T follicular helper cell (primary cell): ENCODE data around the gene CKAP4.
A peak's percentile ranks its signal among the peaks of the same experiment; 100 is the strongest.

Source experiments
- DNase-seq: peaks from one replicate; pipeline ENCODE4 v3.0.0-alpha.2; 2020; ENCODE audit warnings: low read depth

CKAP4 gene

DNA sequence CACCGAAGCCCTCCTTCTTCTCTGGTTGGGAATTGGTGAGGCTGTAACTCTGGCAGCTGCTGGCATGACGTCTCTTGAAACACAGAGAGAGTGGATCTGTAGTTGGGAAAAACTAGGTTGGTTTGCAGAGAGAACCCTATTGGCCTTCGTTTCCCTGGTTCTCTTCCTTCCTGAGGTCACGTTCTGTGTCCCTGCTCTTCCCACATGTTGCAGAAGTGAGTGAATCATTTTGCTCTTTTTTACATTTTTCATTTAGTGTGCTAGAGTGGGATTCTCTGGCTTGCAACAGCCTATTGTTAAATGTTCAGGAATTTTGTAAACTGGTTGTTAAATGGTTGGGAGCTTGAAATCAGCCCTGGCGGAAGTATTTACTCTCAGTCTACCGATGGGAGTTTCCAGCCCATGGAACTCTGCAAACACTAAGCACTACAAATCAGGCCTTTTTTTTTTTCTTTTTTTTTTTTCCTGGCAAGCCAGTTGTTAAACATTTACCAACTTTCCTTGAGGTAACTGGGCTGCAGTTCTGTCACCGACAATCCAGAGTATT is 26.8 kb upstream of the CKAP4 start:
- no peak for DNase-seq

- DNase-seq = no peak
These were observed 26.2 kb upstream of the CKAP4 start for GRCh38 chr12:106274012-106274411.

DNA sequence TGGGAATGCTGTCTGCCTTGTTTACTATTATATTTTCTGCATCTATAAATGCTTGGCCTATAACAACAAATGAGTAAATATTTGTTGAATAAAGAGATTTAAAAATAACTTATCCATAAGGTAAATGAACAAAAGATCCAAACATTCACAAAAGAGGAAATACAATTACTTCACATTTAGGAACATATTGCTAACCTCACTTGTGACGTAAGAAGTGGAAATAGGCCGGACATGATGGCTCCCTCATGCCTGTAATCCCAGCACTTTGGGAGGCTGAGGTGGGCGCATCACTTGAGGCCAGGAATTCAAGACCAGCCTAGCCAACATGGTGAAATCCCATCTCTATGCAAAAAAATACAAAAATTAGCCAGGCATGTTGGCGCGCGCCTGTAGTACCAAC is 25.7 kb upstream of the CKAP4 start:
- no peak for DNase-seq

DNA sequence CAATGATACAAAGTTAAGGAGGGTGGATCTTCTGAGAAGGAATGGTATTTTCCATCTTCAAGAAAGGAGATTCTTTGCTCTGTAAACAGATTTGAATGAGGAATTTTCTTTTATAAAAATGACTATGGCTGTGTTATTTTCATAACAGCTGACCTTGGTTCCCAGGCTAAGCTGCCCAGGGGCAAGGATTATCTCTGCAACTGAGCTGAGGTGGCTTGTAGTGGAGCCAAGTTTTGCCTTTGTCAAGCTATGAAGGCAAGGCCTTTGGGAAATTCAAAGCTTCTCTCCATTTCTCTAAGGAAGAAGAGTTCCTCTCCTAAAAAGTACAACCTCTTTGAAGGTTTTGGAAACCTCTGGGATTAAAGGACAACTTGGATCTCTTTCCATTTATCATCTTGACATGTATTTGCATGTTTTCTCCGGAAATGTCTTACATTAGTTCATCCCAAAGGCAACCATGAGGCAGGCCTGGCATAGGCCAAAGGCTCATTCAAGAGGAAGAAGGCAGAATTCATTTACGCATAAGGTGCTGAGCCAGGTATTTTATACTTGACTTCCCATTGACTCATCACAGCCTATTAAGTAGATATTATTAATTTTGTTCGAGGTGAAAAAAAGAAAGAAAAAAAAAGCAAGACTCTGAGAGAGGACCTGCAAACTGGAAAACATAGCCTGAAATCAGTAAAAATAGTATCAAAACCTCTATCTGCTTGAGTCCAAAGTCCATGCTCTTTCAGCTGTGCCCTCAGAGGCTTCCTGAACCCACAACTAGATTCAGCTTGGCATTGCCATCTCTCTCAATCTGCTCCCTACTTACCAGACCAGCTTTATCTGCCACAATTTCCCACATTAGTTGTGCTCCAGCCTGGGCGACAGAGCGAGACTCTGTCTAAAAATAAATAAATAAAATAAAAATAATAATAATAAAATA is 24.0 kb upstream of the CKAP4 start:
- no peak for DNase-seq

GRCh38 chr12:106269150-106269771 is 21.4 kb upstream of the CKAP4 start:
- no peak for DNase-seq

DNA sequence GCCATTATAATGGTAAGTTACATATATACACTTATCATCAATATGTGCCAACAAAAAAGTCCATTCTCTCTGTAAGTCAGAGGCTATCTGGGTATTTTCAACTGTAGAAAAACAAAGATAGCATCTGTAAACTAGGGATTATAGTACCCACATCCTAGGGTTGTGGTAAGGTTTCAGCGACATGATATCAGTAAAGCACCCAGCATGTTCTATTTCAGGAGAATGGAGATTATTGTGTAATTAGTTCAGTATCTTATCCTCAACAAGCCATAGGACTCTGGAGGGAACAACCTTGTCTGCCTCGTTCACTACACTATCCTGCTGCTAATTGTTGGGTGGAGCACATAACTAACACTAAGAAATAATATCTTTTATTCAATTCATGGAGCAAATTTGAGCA is 19.7 kb upstream of the CKAP4 start:
- no peak for DNase-seq

GRCh38 chr12:106265116-106265515 is 17.3 kb upstream of the CKAP4 start:
- DNase-seq = no peak

DNA sequence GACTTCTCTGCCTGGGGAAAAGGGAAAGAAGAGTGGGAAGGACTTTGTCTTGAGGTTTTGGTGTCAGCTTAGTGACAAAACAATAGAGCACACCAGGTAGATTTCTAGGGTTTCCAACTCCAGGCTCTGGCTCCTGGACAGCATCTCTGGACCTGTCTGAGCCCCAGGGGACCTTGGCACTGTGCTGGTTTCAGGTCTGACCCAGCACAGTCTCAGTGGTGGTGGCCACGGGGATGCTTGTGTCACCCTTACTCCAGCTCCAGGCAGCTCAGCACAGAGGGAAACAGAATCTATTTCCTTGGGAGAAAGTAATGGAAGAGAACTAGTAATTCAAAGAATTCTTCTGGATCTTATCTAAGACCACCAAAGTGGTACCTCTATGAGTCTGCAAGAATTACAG is 11.1 kb upstream of the CKAP4 start:
- no peak for DNase-seq

- DNase-seq = no peak
These were observed 10.4 kb upstream of the CKAP4 start for GRCh38 chr12:106258226-106258625.

- no peak for DNase-seq
These were observed 8.7 kb upstream of the CKAP4 start for GRCh38 chr12:106256524-106256923.

DNA sequence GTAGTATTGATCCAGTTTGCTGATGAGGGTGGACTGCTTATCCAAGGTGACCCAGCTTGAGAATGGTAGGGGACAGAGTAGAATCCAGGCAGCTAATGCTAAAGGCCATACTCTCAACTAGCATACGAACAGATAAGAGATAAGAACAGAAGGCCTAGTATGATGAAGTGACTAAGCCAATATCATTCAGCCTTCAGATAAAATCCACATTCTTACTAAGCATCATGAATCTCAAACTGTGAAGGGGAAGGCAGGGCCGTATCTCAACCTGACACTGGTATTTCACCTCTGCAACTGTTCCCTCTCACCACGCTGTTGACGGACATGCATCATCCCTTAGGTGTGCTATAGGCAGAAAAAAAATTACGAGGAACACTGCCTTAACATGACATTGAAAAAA is 8.1 kb upstream of the CKAP4 start:
- DNase-seq = no peak

DNA sequence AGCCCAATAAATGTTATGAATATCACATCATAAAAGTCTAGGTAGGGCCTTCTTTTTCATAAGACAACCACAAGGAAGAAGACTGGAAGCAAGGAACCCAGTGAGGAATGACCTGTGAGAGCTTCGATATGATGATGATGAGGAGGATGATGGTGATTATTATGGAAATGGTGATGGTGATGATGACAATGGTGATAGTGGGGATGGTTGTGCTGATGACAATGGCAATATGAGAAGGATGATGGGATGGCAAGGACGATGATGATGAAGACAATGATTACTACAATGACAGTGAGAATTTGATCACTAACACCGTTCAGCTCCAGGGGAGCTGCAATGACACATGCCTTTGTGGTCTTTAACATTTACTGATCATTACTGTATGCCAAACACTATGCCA is 7.7 kb upstream of the CKAP4 start:
- no peak for DNase-seq

DNA sequence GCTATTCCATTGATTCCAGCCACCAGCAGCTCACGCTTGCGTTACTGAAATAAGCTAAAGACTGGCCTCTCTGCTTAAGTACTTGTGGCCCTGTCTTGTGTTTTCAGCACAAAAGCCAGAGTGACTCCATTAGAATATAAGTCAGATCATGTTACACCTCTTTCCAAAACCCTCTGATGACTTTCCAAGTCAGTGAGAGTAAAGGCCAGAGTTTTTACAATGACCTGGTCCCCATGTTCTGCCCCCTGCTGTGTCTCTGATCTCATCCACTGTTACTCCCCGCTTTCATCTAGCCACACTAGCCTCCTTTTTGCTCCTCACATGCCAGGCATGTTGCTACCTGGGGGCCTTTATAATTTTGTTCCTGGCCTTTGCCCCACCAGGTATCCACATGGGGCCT is 6.9 kb upstream of the CKAP4 start:
- no peak for DNase-seq

DNA sequence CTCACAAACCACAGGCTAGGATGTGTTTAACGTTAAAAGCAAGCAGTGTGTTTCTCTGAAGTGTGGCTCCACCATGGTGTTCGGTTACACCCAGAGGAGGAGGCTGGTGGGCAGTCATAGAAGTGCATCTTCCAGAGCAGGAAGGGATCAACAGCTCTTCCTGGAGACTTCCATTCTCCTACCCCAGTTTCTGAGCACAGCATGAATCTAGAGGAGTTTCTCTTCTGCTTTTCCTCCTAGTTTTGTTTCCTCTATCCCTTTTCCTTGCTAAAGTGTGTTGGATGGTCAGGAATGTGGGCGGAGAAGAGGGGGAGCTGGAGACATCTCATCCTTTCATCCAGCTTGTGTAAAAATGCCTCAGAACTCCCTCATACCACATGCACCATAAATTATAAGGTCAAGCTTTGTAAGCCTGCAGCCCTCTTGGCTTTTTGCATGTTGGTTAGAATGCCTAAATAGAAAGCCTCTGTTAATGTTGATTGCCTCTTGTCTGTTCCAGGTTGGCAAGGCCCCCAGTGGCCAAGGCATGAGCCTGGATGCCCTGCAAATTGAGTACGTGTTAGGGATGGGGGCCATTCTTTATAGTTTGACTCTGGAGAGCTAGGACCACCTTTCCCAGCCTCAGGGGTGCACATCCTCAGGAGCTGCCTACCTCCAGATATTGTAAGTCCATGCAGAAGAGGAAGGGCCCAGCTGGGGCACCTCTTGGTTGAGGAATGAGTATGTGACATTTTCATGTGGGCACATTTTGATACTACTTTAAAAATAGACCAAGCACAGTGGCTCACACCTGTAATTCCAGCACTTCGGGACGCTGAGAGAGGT is 4.0 kb upstream of the CKAP4 start:
- DNase-seq = no peak

- DNase-seq = no peak
These were observed 1.8 kb upstream of the CKAP4 start for GRCh38 chr12:106249411-106250135.

DNA sequence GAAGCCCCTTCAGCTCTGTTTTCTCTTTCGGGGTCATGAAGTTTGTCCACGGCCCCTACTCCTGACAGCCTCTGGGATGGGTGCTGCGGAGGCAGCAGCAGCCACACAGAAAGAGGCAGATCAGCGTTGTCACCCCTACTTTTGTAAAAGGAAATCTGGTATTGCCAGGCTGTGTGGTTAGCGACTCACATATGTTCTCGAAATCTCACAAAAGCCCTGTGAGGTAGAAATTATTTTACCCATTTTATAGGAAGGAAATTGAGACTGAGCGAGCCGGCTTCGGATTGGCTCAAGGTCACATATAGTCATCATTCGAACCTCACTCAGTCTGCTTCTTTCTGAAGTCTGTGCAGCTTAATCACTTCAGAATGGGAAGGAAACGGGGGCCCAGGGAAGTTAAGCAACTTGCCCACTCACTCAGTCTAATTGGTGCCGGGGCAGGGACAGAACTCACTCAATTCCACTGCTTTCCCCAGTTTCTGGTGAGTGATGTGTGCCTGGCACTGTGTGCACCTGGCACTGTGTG is 1.1 kb upstream of the CKAP4 start:
- DNase-seq = no peak

DNA sequence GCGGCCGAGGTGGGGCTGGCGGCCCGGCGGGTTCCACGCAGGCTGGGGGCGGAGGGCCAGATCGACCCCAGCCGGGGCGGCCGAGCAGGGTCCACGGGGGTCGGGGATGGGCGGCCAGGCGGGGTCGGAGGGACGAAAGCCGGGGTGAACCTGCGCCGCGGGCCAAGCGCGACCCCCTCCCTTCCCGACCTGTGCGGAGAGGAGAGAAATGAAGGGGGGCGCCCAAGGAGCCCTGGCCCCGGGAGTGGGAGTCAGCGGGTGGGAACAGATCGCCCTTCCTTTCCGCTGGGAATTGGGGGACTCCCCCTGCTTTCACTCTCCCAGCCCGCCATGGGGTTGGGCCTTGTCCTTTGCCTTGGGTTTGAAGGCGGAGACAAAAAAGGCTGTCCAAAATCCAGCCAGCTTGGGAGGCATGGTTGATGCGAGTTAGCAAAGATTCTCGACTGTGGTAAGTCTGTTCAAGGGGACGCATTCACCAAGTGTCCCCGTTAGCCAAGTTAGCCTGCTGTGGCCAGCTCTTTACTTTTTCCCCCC is 559 bp upstream of the CKAP4 start:
- DNase-seq = no peak

DNA sequence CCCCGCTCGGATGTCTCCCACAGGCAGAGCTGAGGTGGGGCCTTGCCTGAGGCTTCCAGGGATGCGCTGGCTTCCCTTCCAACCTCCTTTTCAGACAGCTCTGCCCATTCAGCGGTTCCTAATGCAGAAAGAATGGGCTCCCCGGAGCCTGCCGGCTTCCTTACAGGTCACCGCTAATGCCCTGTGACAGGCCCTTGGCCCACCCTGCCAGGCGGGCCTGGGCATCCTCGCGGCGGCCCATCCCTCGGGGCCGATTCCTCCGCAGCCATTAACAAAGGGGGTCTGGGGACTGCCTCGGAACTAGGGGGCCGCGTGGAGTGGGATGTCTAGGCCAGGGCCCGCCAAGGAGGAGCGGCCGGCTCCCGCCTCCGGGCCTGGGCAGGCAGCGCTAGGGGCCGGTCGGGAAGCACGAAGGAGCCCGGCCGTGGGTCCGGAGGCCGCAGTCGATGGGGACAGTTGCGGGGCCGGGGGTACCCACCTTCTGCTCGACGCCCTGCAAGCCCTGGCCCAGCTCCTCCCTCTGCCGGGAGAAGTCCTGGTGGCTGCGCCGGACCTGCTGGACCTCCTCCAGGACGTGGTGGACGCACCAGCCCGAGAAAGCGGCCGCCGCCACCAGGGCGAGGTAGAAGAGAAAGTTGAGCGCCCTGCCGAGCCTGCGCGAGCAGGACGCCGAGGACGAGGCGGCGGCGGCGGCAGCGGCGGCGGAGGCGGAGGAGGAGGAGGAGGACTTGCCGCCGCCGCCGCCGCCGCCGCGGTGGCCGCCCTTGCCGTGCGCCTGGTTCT is 738 bp downstream of the CKAP4 start:
- peak; percentile 48 for DNase-seq

GRCh38 chr12:106245767-106246166 is 2.1 kb downstream of the CKAP4 start:
- no peak for DNase-seq

GRCh38 chr12:106243620-106244019 is 4.2 kb downstream of the CKAP4 start:
- no peak for DNase-seq
